Lung (tissue), 12 donors: Measurements from ENCODE around the gene ACTL8. TPM values are rescaled to one million over a fixed set of nuclear protein-coding genes. Genes with fewer than 3 reads are reported as not detected.

Source experiments
- ATAC-seq: fragments of 200-7000 bp; cut with Tn5 transposase; one replicate; pipeline ENCODE4 v1.9.1; 2020; ENCODE audit warnings: moderate number of reproducible peaks; ENCODE audit not compliant: insufficient read depth, low FRiP score
- DNase-seq, 3 donors: peaks; one replicate each; pipeline ENCODE4 v3.0.0-alpha.2; 2013 to 2017
- H3K27ac ChIP-seq, 2 donors: one replicate each; pipeline ENCODE4 v1.5.1; 2013; ENCODE audit warnings: mild to moderate bottlenecking in 2 of 2, moderate library complexity in 2 of 2, control low read depth in 1 of 2, inconsistent platforms in 1 of 2, low read depth in 1 of 2, low read length in 1 of 2
- H3K27me3 ChIP-seq, 3 donors: one replicate each; pipeline ENCODE4 v1.5.1; 2013; ENCODE audit warnings: low read length in 2 of 3; ENCODE audit not compliant: control insufficient read depth in 3 of 3, insufficient read depth in 3 of 3
- H3K36me3 ChIP-seq, 4 donors: one replicate each; pipeline ENCODE4 v1.5.1; 2013; ENCODE audit warnings: low read length in 4 of 4, mild to moderate bottlenecking in 1 of 4, moderate library complexity in 1 of 4; ENCODE audit not compliant: control insufficient read depth in 4 of 4, insufficient read depth in 4 of 4
- H3K4me1 ChIP-seq, 5 donors: one replicate each; pipeline ENCODE4 v1.5.1; 2013; ENCODE audit warnings: low read length in 5 of 5, mild to moderate bottlenecking in 2 of 5, moderate library complexity in 1 of 5; ENCODE audit not compliant: control insufficient read depth in 5 of 5, insufficient read depth in 5 of 5
- H3K4me3 ChIP-seq: one replicate; pipeline ENCODE4 v1.5.1; 2013; ENCODE audit warnings: mild to moderate bottlenecking, control low read depth, moderate library complexity
- H3K9ac ChIP-seq, 2 donors: one replicate each; pipeline ENCODE4 v1.5.1; 2013; ENCODE audit warnings: low read length in 2 of 2, control low read depth in 1 of 2; ENCODE audit not compliant: insufficient read depth in 1 of 2
- H3K9me3 ChIP-seq, 4 donors: one replicate each; pipeline ENCODE4 v1.5.1; 2013; ENCODE audit warnings: low read length in 3 of 4, mild to moderate bottlenecking in 1 of 4, moderate library complexity in 1 of 4; ENCODE audit not compliant: control insufficient read depth in 4 of 4, insufficient read depth in 3 of 4
- CTCF ChIP-seq: IDR thresholded peaks from 2 replicates; pipeline ENCODE4 v1.5.1; 2012; ENCODE audit warnings: mild to moderate bottlenecking; ENCODE audit errors: control extremely low read depth, extremely low read depth
- WGBS, 2 donors: extraction: QIAGEN DNeasy Blood & Tissue Kit; methylation state at CpG; one replicate each; pipeline ENCODE4 v1.1.7; 2013; 5-methylcytosine and 5-hydroxymethylcytosine counted together
- polyA plus RNA-seq, 2 donors: library from polyadenylated mRNA; stranded (reverse); fragments of 200-250 nt; gene quantifications; one replicate each; pipeline ENCODE4 v1.2.1, GENCODE V29; 2013
- total RNA-seq, 2 donors: library from RNA; depleted of rRNA in 1 of 2; stranded (reverse); fragments of >200 nt in 1 of 2; gene quantifications; one replicate each; pipeline ENCODE4 v1.2.1, GENCODE V29; 2014 to 2021
- donor health status: control.
- donor health status: control.
- donor health status: Bipolar disorder and iron deficiency.
- donor health status: healthy.
- donor health status: DM: yes; HTN: yes; CAD: no.

The ACTL8 gene
- total and polyA plus RNA-seq, 4 donors, result not detected

- Histone ChIP-seq H3K27me3 (peaks cover 0 to 3% (median 0%) of the 10 kb centered on the region in 3 donors), H3K4me1 (no peaks in the 10 kb centered on the region), H3K9me3 (peaks cover 0 to 11% (median 5%) of the 10 kb centered on the region in 4 donors), H3K36me3 (no peaks in the 10 kb centered on the region), H3K4me3 (no peak overlapping the region), H3K27ac (no peak overlapping the region), H3K9ac (no peak overlapping the region)
- TF ChIP-seq CTCF, result no peak
- 58 to 71% methylated on average over 4 of the region's 4 CpGs for WGBS, 2 donors
- ATAC-seq (no peak), DNase-seq (no peak)
Measured at GRCh38 chr1:17710889-17711576, 44.1 kb upstream of the ACTL8 start.

- TF ChIP-seq CTCF, result no peak
- H3K9ac ChIP-seq, result no peak overlapping the region
- H3K4me3 ChIP-seq, result no peak overlapping the region
- DNase-seq (no peak), ATAC-seq (no peak)
- H3K36me3 ChIP-seq, result no peaks in the 10 kb centered on the region
- H3K27me3 ChIP-seq, result peaks cover 0 to 3% (median 0%) of the 10 kb centered on the region in 3 donors
- H3K27ac ChIP-seq, result no peak overlapping the region
- H3K9me3 ChIP-seq, result peaks cover 0 to 11% (median 5%) of the 10 kb centered on the region in 4 donors
- H3K4me1 ChIP-seq, result no peaks in the 10 kb centered on the region
Measured at GRCh38 chr1:17711577-17711910, 43.6 kb upstream of the ACTL8 start.

GRCh38 chr1:17711941-17712340 is 43.2 kb upstream of the ACTL8 start:
- H3K36me3 ChIP-seq, result no peaks in the 10 kb centered on the region
- TF ChIP-seq CTCF, result no peak
- H3K9me3 ChIP-seq, result peaks cover 0 to 11% (median 5%) of the 10 kb centered on the region in 4 donors
- no peak overlapping the region for H3K27ac ChIP-seq
- H3K9ac ChIP-seq, result no peak overlapping the region
- H3K27me3 ChIP-seq, result peaks cover 0 to 2% (median 0%) of the 10 kb centered on the region in 3 donors
- H3K4me3 ChIP-seq, result no peak overlapping the region
- WGBS, 2 donors, result 74 to 80% methylated on average over 5 of the region's 5 CpGs
- DNase-seq (no peak), ATAC-seq (no peak)
- H3K4me1 ChIP-seq, result no peaks in the 10 kb centered on the region

GRCh38 chr1:17713993-17714392 is 41.1 kb upstream of the ACTL8 start:
- no peak for DNase-seq
- H3K9ac ChIP-seq, result no peak overlapping the region
- no peak overlapping the region for H3K4me3 ChIP-seq
- H3K4me1 ChIP-seq, result no peaks in the 10 kb centered on the region
- no peak overlapping the region for H3K27ac ChIP-seq
- WGBS, 2 donors, result 67 to 74% methylated on average over 5 of the region's 5 CpGs
- no peak for ATAC-seq
- H3K36me3 ChIP-seq, result no peaks in the 10 kb centered on the region
- H3K9me3 ChIP-seq, result peaks cover 0 to 11% (median 5%) of the 10 kb centered on the region in 4 donors
- H3K27me3 ChIP-seq, result no peaks in the 10 kb centered on the region
- no peak for TF ChIP-seq CTCF
